Esophagus squamous epithelium (tissue), 5 donors: Measurements from ENCODE around the gene DNAH14. TPM values are rescaled to one million over a fixed set of nuclear protein-coding genes. Genes with fewer than 3 reads are reported as not detected.

ENCODE experiments used
- DNase-seq: peaks from one replicate; lab custom pipeline; 2025; lab: John Stamatoyannopoulos, UW
- H3K27ac ChIP-seq, 4 donors: fragments of 200-600 bp; sonication (generic); one replicate each; pipeline ENCODE4 v1.5.1; 2016 to 2019; ENCODE audit warnings: mild to moderate bottlenecking in 1 of 4
- H3K27me3 ChIP-seq, 4 donors: fragments of 200-600 bp; sonication (generic); 1 replicate in 3 of 4; 2 replicates in 1 of 4; pipeline versions ENCODE4 v1.5.1 to v1.6.0; 2017 to 2021; ENCODE audit warnings: antibody characterized with exemption in 1 of 4
- H3K36me3 ChIP-seq, 3 donors: fragments of 200-600 bp; sonication (generic); one replicate each; pipeline ENCODE4 v1.5.1; 2016 to 2019
- H3K4me1 ChIP-seq, 3 donors: fragments of 200-600 bp; sonication (generic); one replicate each; pipeline ENCODE4 v1.5.1; 2017 to 2019
- H3K4me3 ChIP-seq, 4 donors: fragments of 200-600 bp; sonication (generic); 1 replicate in 3 of 4; 2 replicates in 1 of 4; pipeline ENCODE4 v1.5.1; 2016 to 2019; ENCODE audit warnings: mild to moderate bottlenecking in 2 of 4, moderate library complexity in 1 of 4
- H3K9me3 ChIP-seq, 3 donors: fragments of 200-600 bp; sonication (generic); one replicate each; pipeline ENCODE4 v1.5.1; 2016 to 2019
- CTCF ChIP-seq, 6 experiments: fragments of 450-650 bp in 4 of 6; fragments of 200-600 bp in 2 of 6; sonication (generic) in 2 of 6; IDR thresholded peaks; one replicate each; pipeline ENCODE4 v1.5.1; 2016 to 2019; ENCODE audit warnings: antibody characterized with exemption in 6 of 6, mild to moderate bottlenecking in 4 of 6, moderate library complexity in 4 of 6
- POLR2A ChIP-seq, 4 donors: fragments of 450-650 bp; IDR thresholded peaks; one replicate each; pipeline ENCODE4 v1.6.1; 2017; ENCODE audit warnings: antibody characterized with exemption in 4 of 4, mild to moderate bottlenecking in 4 of 4, moderate library complexity in 3 of 4
- WGBS, 2 donors: methylation state at CpG; one replicate each; pipeline ENCODE4 v1.1.5; 2018; 5-methylcytosine and 5-hydroxymethylcytosine counted together
- intact Hi-C: fragments of 100-400 bp; cut with DNase I; formaldehyde crosslinking; loops from one replicate; pipeline ENCODE4 v1.15.0; 2022
- total RNA-seq, 4 donors: library from RNA; depleted of rRNA; stranded (reverse); fragments of >200 nt; gene quantifications; one replicate each; pipeline ENCODE4 v1.1.0, GENCODE V29; 2016
- donor health status: DM: yes; HTN: yes; CAD: no.

DNAH14 gene
- total RNA-seq, 4 donors from 2014 or later, result 2.0 to 11.4 (median 7.3) TPM

- intact Hi-C loops, result no loop called here
- H3K9me3 ChIP-seq, result peaks cover 0 to 4% (median 3%) of the 10 kb centered on the region in 3 donors
- no peaks in the 10 kb centered on the region for H3K27me3 ChIP-seq
- H3K36me3 ChIP-seq, result no peaks in the 10 kb centered on the region
- DNase-seq, result no peak
- H3K4me1 ChIP-seq, result no peaks in the 10 kb centered on the region
- no peak overlapping the region for H3K27ac ChIP-seq
- no peak overlapping the region for H3K4me3 ChIP-seq
- TF ChIP-seq CTCF (IDR thresholded peaks at IDR 0.05), result no peak
- TF ChIP-seq POLR2A (IDR thresholded peaks at IDR 0.05), result no peak
Measured at GRCh38 chr1:225258811-225259210, 329.3 kb downstream of the DNAH14 start.

GRCh38 chr1:225259542-225259941 is 330.1 kb downstream of the DNAH14 start:
- Histone ChIP-seq H3K27me3 (no peaks in the 10 kb centered on the region), H3K36me3 (no peaks in the 10 kb centered on the region), H3K4me3 (no peak overlapping the region), H3K9me3 (peaks cover 0 to 4% (median 3%) of the 10 kb centered on the region in 3 donors), H3K4me1 (no peaks in the 10 kb centered on the region), H3K27ac (no peak overlapping the region)
- DNase-seq, result no peak
- WGBS, 2 donors, result 77 to 92% methylated on average over 1 of the region's 1 CpG
- intact Hi-C loops, result no loop called here
- TF ChIP-seq POLR2A (IDR thresholded peaks at IDR 0.05) (no peak), CTCF (IDR thresholded peaks at IDR 0.05) (no peak)

GRCh38 chr1:225260319-225260718 is 330.8 kb downstream of the DNAH14 start:
- DNase-seq, result no peak
- no peaks in the 10 kb centered on the region for H3K4me1 ChIP-seq
- H3K27me3 ChIP-seq, result no peaks in the 10 kb centered on the region
- 55 to 84% methylated on average over 1 of the region's 1 CpG for WGBS, 2 donors
- TF ChIP-seq POLR2A (IDR thresholded peaks at IDR 0.05) (no peak), CTCF (IDR thresholded peaks at IDR 0.05) (no peak)
- no peak overlapping the region for H3K27ac ChIP-seq
- no peak overlapping the region for H3K4me3 ChIP-seq
- intact Hi-C loops, result no loop called here
- peaks cover 0 to 4% (median 3%) of the 10 kb centered on the region in 3 donors for H3K9me3 ChIP-seq
- no peaks in the 10 kb centered on the region for H3K36me3 ChIP-seq

- Histone ChIP-seq H3K4me3 (no peak overlapping the region), H3K4me1 (no peaks in the 10 kb centered on the region), H3K27ac (no peak overlapping the region), H3K27me3 (peaks cover 0 to 6% (median 0%) of the 10 kb centered on the region in 4 donors), H3K36me3 (no peaks in the 10 kb centered on the region), H3K9me3 (peaks cover 0 to 24% (median 21%) of the 10 kb centered on the region in 3 donors)
- DNase-seq, result no peak
- intact Hi-C loops, result no loop called here
- TF ChIP-seq POLR2A (IDR thresholded peaks at IDR 0.05) (no peak), CTCF (IDR thresholded peaks at IDR 0.05) (no peak)
- WGBS, 2 donors, result 57 to 63% methylated on average over 3 of the region's 3 CpGs
Measured at GRCh38 chr1:225277445-225277844, 348.0 kb downstream of the DNAH14 start.

- intact Hi-C loops, result no loop called here
- no peak for DNase-seq
- H3K4me1 ChIP-seq, result no peaks in the 10 kb centered on the region
- H3K4me3 ChIP-seq, result no peak overlapping the region
- no peak for TF ChIP-seq POLR2A (IDR thresholded peaks at IDR 0.05)
- no peak for TF ChIP-seq CTCF (IDR thresholded peaks at IDR 0.05)
- H3K36me3 ChIP-seq, result no peaks in the 10 kb centered on the region
- peaks cover 0 to 6% (median 0%) of the 10 kb centered on the region in 4 donors for H3K27me3 ChIP-seq
- peaks cover 0 to 24% (median 21%) of the 10 kb centered on the region in 3 donors for H3K9me3 ChIP-seq
- no peak overlapping the region for H3K27ac ChIP-seq
Measured at GRCh38 chr1:225280563-225280962, 351.1 kb downstream of the DNAH14 start.
